NCI-H128 (cell line): ENCODE results near the gene CYLC2.

Experiments
- DNase-seq: peaks from one replicate; lab custom pipeline; 2025; ENCODE audit not compliant: unreplicated experiment; lab: John Stamatoyannopoulos, UW

CYLC2 gene, protein sequence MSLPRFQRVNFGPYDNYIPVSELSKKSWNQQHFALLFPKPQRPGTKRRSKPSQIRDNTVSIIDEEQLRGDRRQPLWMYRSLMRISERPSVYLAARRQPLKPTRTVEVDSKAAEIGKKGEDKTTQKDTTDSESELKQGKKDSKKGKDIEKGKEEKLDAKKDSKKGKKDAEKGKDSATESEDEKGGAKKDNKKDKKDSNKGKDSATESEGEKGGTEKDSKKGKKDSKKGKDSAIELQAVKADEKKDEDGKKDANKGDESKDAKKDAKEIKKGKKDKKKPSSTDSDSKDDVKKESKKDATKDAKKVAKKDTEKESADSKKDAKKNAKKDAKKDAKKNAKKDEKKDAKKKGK

DNA sequence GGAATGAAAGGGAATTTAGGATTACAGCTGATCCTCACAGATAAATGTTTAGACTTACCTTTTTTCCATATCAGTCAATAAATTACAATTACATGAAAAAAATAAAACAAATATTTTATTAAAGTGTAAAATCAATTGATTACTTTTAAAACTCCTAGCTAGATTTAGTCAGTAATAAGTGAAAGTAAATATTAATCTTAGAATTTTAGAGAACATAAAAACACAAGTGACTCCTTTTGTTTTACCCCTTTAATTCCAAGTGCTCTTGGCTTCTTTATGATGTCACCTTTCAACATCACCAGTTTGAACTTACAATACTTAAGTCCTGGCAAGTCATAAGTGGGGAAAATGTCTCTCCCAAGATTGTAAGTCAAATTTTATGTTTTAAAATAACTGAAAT is at the start of gene CYLC2:
Gene CYLC2, plus strand, starts transcription at position 301 of the 400 bp plus-strand sequence. Its CDS starts 48 bp downstream, at position 349.
- DNase-seq = no peak

- no peak for DNase-seq
These were observed 44.8 kb upstream of the CYLC2 start for GRCh38 chr9:102950346-102950745.

DNA sequence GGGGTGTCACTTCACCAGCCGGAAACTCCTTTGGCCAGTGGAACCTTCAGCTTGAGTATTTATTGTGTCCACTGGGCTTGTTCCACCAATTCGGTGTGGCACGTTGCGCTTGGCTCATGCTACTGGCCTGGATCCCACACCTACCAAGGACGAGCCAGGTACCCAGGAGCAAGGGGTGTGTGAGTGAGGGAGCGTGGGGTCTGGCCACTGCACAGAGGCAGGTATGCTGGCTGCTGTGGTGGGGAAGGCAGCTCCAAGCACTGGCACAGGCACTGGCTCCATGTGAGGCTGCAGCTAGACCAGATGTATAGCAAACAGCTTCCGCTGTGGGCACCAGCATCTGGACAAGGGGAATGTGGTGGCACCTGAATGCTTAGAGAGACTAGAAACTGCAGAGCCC is 28.1 kb upstream of the CYLC2 start:
- DNase-seq = no peak

DNA sequence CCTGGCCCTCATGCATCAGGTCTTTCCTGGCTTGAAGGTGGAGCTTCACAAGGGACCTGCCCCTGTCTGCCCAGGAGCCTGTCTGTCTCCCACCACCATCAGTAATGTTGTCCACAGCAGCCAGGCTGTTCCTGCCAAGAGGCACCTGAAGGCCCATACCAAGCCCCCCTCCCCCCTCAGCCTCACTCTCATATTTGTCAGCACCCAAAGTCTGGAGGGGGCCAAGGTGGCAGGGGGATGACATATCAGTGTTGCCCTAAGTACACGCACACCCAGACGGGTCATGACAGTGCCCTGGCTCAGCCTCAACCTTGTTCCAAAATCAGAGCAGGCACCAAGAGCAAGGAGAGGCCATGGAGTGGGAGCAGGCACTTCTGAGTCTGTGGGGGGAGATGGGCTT is 27.2 kb upstream of the CYLC2 start:
- DNase-seq = no peak

- no peak for DNase-seq
These were observed 22.4 kb upstream of the CYLC2 start for GRCh38 chr9:102972780-102973179.

DNA sequence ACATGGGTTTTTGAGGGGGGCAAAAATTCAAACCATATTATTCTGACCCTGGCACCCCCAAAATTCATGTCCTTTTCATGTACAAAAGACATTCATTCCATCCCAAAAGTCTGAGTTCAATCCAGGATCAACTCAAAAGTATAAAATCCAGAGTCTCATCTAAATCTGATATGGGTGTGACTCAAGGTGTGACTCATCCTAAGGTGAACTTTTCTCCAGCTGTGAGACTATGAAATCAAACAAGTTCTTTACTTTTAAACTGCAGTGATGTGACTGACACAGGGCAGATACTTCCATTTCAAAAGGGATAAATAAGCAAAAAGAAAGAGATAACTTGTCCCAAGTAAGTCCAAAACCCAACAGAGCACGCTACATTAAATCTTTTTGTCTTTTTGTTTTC is 20.6 kb upstream of the CYLC2 start:
- no peak for DNase-seq

DNA sequence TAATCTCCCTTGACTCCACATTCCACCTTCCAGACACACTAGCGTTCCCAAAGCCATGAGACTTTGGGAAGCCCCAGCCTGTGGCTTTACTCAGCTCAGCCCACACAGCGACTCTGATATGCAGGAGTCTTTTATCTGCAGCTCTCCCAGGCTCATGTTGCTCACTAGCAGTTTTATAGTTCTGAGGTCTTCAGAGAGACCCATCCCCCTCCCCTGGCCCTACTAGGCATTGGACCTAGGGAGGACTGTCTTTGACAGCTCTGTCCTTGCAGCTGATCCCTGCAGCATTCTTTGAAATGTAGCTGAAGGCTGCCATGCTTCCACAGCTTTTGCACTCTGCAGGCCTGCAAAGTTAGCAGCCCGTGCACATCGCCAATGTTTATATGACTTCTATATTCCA is 19.9 kb upstream of the CYLC2 start:
- DNase-seq = no peak

- no peak for DNase-seq
These were observed 9.8 kb upstream of the CYLC2 start for GRCh38 chr9:102985162-102985895.

DNA sequence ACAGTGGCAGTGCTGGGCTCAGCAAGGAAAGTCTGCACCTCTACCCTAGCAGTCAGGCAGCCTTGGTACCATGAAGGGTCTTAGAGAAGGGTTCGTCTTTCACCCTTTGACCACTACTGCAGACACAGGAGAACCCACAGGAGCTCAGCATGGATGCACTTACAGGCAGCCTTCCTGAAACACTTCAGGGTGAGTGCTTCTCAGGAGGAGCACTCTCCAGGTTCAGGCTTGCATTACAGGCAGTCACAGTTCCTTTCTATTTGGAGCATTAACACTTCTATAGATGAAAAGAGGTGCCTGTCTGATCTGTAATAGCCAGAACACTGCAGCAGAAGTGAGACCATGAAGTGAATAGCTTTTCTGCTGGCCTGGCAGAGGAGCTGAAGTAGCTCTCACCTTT is 8.7 kb upstream of the CYLC2 start:
- DNase-seq = no peak

GRCh38 chr9:103003689-103004088 is 8.6 kb downstream of the CYLC2 start:
- DNase-seq = no peak

DNA sequence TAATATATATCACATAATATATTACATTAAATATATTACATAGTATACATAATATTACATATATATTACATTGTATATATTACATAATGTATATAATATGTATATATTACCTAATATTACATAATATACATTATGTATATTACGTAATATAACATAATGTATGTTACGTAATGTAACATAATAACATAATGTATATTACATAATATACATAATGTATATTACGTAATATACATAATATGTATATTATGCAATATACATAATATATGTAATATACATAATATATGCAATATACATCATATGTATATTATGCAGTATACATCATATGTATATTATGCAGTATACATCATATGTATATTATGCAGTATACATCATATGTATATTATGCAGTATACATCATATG is 19.1 kb downstream of the CYLC2 start:
- DNase-seq = no peak

- DNase-seq = no peak
These were observed 30.7 kb downstream of the CYLC2 start for GRCh38 chr9:103025796-103026195.

GRCh38 chr9:103037508-103038477 is 42.7 kb downstream of the CYLC2 start:
- DNase-seq = no peak

GRCh38 chr9:103041961-103042360 is 46.8 kb downstream of the CYLC2 start:
- DNase-seq = no peak
